ENCODE data around the gene CD22.

DNA sequence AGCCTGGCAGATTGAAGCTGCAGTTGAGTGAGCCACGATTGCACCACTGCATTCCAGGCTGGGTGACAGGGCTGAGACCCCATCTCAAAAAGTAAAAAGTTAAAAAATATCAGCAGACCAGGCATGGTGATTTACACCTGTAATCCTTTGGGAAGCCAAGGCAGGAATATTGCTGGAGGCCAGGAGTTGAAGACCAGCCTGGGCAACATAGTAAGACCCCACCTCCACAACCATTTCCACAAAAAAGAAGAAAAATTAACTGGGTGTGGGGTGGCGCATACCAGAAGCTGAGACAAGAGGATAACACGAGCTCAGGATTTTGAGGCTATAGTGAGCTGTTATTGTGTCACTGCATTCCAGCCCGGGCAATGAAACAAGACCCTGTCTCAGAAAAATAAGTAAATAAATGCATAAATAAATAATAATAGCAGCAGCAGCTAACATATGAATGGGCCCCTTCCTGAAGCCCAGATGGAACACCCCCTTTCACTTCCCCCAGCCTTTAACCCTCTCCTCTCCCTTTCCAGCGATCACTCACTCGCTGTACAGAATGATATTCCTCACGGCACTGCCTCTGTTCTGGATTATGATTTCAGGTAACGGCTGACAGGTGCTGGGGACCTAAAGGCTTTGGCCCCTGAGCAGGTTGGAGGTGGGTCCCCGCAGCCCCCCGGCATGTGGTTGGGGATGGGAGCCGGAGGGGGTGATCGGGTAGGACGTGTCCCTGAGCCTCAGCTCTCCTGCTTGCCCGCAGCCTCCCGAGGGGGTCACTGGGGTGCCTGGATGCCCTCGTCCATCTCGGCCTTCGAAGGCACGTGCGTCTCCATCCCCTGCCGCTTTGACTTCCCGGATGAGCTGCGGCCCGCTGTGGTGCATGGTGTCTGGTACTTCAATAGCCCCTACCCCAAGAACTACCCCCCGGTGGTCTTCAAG, 33.9 kb upstream of the CD22 start:
- TF ChIP-seq POLR2A (IDR thresholded peaks at IDR 0.05): no peak
- TF ChIP-seq, protein P1, sequence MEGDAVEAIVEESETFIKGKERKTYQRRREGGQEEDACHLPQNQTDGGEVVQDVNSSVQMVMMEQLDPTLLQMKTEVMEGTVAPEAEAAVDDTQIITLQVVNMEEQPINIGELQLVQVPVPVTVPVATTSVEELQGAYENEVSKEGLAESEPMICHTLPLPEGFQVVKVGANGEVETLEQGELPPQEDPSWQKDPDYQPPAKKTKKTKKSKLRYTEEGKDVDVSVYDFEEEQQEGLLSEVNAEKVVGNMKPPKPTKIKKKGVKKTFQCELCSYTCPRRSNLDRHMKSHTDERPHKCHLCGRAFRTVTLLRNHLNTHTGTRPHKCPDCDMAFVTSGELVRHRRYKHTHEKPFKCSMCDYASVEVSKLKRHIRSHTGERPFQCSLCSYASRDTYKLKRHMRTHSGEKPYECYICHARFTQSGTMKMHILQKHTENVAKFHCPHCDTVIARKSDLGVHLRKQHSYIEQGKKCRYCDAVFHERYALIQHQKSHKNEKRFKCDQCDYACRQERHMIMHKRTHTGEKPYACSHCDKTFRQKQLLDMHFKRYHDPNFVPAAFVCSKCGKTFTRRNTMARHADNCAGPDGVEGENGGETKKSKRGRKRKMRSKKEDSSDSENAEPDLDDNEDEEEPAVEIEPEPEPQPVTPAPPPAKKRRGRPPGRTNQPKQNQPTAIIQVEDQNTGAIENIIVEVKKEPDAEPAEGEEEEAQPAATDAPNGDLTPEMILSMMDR (IDR thresholded peaks at IDR 0.05): no peak

All from gastroesophageal sphincter (tissue), 3 donors.